GM12891 (cell line): Measurements from ENCODE around the gene EXOSC2.

Source experiments
- PAX5 ChIP-seq: IDR thresholded peaks from 2 replicates; pipeline ENCODE4 v1.6.1; 2011; ENCODE audit warnings: low read length, moderate library complexity, mild to moderate bottlenecking; ENCODE audit not compliant: insufficient read depth, severe bottlenecking
- POLR2A ChIP-seq: IDR thresholded peaks from 2 replicates; pipeline ENCODE4 v1.6.1; 2011; ENCODE audit warnings: low read depth, low read length, control low read depth
- POLR2AphosphoS5 ChIP-seq: IDR thresholded peaks from 2 replicates; pipeline ENCODE4 v1.6.1; 2011; ENCODE audit warnings: low read depth, low read length, control low read depth
- POU2F2 ChIP-seq: IDR thresholded peaks from 2 replicates; pipeline ENCODE4 v1.6.1; 2011; ENCODE audit warnings: low read depth, mild to moderate bottlenecking, control low read depth, low read length, moderate library complexity
- SPI1 ChIP-seq: IDR thresholded peaks from 2 replicates; pipeline ENCODE4 v1.6.1; 2011; ENCODE audit warnings: low read depth, low read length, control low read depth
- TAF1 ChIP-seq: IDR thresholded peaks from 2 replicates; pipeline ENCODE4 v1.6.1; 2011; ENCODE audit warnings: low read depth, low read length, control low read depth

DNA sequence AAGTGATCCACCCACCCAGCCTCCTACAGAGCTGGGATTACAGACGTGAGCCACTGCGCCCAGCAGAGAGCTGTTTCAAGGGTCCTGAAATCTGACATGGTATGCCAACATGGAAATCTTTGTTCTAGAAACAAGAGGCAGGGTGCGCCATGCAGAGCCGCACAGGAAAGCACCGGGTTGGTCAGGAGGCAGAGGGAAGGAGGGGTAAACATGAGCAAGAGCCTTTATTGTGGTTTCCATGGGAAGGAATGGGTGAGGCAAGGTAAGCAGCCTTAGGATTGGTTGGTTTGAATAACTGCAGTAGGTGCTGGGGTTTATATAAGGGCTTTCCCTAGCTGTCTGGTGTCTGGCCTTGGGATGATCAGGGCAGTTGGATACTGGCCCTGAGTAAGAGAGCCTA, 5.5 kb upstream of the EXOSC2 start:
- TF ChIP-seq POLR2AphosphoS5: no peak
- no peak for TF ChIP-seq POLR2A
- TF ChIP-seq POU2F2: no peak
- TF ChIP-seq TAF1: no peak
- no peak for TF ChIP-seq SPI1
- no peak for TF ChIP-seq PAX5
